GM21381 (cell line): Measurements from ENCODE around the gene TRIM22.
"Not testable (repeated sequence)": the region's sequence is repeated elsewhere in the genome, so short reads cannot be mapped to it uniquely, and the experiment has no call there.

Experiments
- ATAC-seq: cut with Tn5 transposase; IDR thresholded peaks from one replicate; pipeline ENCODE4 v1.9.1; 2021; ENCODE audit warnings: mild to moderate bottlenecking, moderate library complexity; ENCODE audit not compliant: unreplicated experiment

The TRIM22 gene

GRCh38 chr11:5690736-5691135 is 1.1 kb downstream of the TRIM22 start:
- no peak for ATAC-seq

- not testable (repeated sequence) for ATAC-seq
Observed at GRCh38 chr11:5691238-5691963, 1.8 kb downstream of the TRIM22 start.

- ATAC-seq, result no peak
Observed at GRCh38 chr11:5691964-5692361, 2.4 kb downstream of the TRIM22 start.

GRCh38 chr11:5694642-5695041 is 5.1 kb downstream of the TRIM22 start:
- ATAC-seq, result no peak

GRCh38 chr11:5695580-5695979 is 6.0 kb downstream of the TRIM22 start:
- no peak for ATAC-seq

- no peak for ATAC-seq
Observed at GRCh38 chr11:5696210-5696609, 6.6 kb downstream of the TRIM22 start.

- ATAC-seq, result no peak
Observed at GRCh38 chr11:5698281-5698680, 8.7 kb downstream of the TRIM22 start.

- ATAC-seq, result no peak
Observed at GRCh38 chr11:5700421-5701054, 10.9 kb downstream of the TRIM22 start.

- no peak for ATAC-seq
Observed at GRCh38 chr11:5701055-5701577, 11.5 kb downstream of the TRIM22 start.

GRCh38 chr11:5703741-5704536 is 14.3 kb downstream of the TRIM22 start:
- peak; percentile 86 for ATAC-seq

- no peak for ATAC-seq
Observed at GRCh38 chr11:5705688-5706087, 16.1 kb downstream of the TRIM22 start.

- no peak for ATAC-seq
Observed at GRCh38 chr11:5712507-5712906, 22.9 kb downstream of the TRIM22 start.

GRCh38 chr11:5713695-5714094 is 24.1 kb downstream of the TRIM22 start:
- no peak for ATAC-seq

- not testable (repeated sequence) for ATAC-seq
Observed at GRCh38 chr11:5716518-5716917, 26.9 kb downstream of the TRIM22 start.

- ATAC-seq, result no peak
Observed at GRCh38 chr11:5719703-5720495, 30.3 kb downstream of the TRIM22 start.

- ATAC-seq, result no peak
Observed at GRCh38 chr11:5722622-5723021, 33.0 kb downstream of the TRIM22 start.

- no peak for ATAC-seq
Observed at GRCh38 chr11:5726351-5726750, 36.8 kb downstream of the TRIM22 start.

GRCh38 chr11:5727691-5728090 is 38.1 kb downstream of the TRIM22 start:
- no peak for ATAC-seq

GRCh38 chr11:5736396-5736795 is 46.8 kb downstream of the TRIM22 start, which contains the start of gene OR56B1:
OR56B1 (plus strand) TSS chr11:5736448; CDS start chr11:5736517, 69 bp downstream.
- no peak for ATAC-seq

GRCh38 chr11:5737091-5737490 is 47.5 kb downstream of the TRIM22 start:
- no peak for ATAC-seq
